Uterus (tissue), 4 donors: Measurements from ENCODE around the gene GFOD2. TPM values are rescaled to one million over a fixed set of nuclear protein-coding genes. Genes with fewer than 3 reads are reported as not detected.

Experiments
- DNase-seq, 2 donors: peaks; one replicate each; pipeline ENCODE4 v3.0.0-alpha.2; 2019 to 2020
- H3K27ac ChIP-seq, 2 donors: fragments of 200-600 bp; sonication (generic); 1 replicate in 1 of 2; 2 replicates in 1 of 2; pipeline ENCODE4 v1.5.1; 2016 to 2018
- H3K27me3 ChIP-seq, 2 donors: fragments of 200-600 bp; sonication (generic); one replicate each; pipeline ENCODE4 v1.5.1; 2018 to 2019; ENCODE audit warnings: control low read depth in 1 of 2
- H3K36me3 ChIP-seq, 2 donors: fragments of 200-600 bp; sonication (generic); one replicate each; pipeline ENCODE4 v1.5.1; 2019; ENCODE audit warnings: control low read depth in 1 of 2
- H3K4me1 ChIP-seq, 2 donors: fragments of 200-600 bp; sonication (generic); one replicate each; pipeline ENCODE4 v1.5.1; 2018 to 2019; ENCODE audit warnings: control low read depth in 1 of 2
- H3K4me3 ChIP-seq, 2 donors: fragments of 200-600 bp; sonication (generic); 1 replicate in 1 of 2; 2 replicates in 1 of 2; pipeline ENCODE4 v1.5.1; 2018 to 2019; ENCODE audit warnings: mild to moderate bottlenecking in 1 of 2
- H3K9me3 ChIP-seq, 2 donors: fragments of 200-600 bp; sonication (generic); one replicate each; pipeline ENCODE4 v1.5.1; 2019; ENCODE audit warnings: control low read depth in 1 of 2
- POLR2A ChIP-seq, 2 donors: fragments of 450-650 bp; IDR thresholded peaks; one replicate each; pipeline ENCODE4 v1.6.1; 2016; ENCODE audit warnings: antibody characterized with exemption in 2 of 2, mild to moderate bottlenecking in 1 of 2, moderate library complexity in 1 of 2
- intact Hi-C: fragments of 100-400 bp; cut with DNase I; formaldehyde crosslinking; loops from one replicate; pipeline ENCODE4 v1.15.1; 2023; ENCODE audit warnings: low total_unique reads
- total RNA-seq, 4 donors: library from RNA; depleted of rRNA in 3 of 4; stranded (reverse); fragments of >200 nt in 3 of 4; gene quantifications; one replicate each; pipeline versions ENCODE4 v1.1.0 to v1.2.4, GENCODE V29; 2014 to 2023
- TF ChIP-seq, protein P1 (sequence below), 4 experiments: fragments of 200-600 bp in 2 of 4; fragments of 450-650 bp in 2 of 4; sonication (generic) in 2 of 4; IDR thresholded peaks; one replicate each; pipeline ENCODE4 v1.5.1; 2016 to 2019; ENCODE audit warnings: antibody characterized with exemption in 4 of 4, mild to moderate bottlenecking in 2 of 4, moderate library complexity in 1 of 4
- donor health status: DM: yes; HTN: yes; CAD: no.

GFOD2 gene
- total RNA-seq, 4 donors from 2014 or later = 11.0 to 28.5 (median 26.3) TPM

DNA sequence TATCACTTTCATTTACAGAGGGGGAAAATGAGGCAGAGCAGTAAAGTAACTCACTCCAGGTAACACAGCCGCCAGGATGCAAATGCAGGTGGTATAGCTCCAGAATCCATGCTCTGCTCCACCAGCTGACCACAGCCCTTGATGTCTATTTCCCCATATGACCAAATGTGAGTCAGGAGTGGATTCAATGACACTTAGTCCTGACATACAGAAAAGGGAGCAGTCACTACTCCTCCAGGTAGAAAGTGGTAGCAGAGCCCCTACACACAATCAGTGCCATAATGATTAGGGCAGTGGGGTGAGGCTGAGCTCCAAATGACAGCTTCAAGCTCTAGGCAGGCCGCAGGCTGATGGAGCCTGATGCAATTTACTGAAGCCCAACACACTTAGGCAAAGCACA is 43.3 kb upstream of the GFOD2 start:
- no peaks in the 10 kb centered on the region for H3K4me1 ChIP-seq
- H3K27ac ChIP-seq = no peak overlapping the region
- no peaks in the 10 kb centered on the region for H3K9me3 ChIP-seq
- no peaks in the 10 kb centered on the region for H3K27me3 ChIP-seq
- H3K4me3 ChIP-seq = no peak overlapping the region
- no peak for DNase-seq
- intact Hi-C loops = no loop called here
- H3K36me3 ChIP-seq = no peaks in the 10 kb centered on the region
- TF ChIP-seq POLR2A (IDR thresholded peaks at IDR 0.05) = no peak
- TF ChIP-seq, protein P1, sequence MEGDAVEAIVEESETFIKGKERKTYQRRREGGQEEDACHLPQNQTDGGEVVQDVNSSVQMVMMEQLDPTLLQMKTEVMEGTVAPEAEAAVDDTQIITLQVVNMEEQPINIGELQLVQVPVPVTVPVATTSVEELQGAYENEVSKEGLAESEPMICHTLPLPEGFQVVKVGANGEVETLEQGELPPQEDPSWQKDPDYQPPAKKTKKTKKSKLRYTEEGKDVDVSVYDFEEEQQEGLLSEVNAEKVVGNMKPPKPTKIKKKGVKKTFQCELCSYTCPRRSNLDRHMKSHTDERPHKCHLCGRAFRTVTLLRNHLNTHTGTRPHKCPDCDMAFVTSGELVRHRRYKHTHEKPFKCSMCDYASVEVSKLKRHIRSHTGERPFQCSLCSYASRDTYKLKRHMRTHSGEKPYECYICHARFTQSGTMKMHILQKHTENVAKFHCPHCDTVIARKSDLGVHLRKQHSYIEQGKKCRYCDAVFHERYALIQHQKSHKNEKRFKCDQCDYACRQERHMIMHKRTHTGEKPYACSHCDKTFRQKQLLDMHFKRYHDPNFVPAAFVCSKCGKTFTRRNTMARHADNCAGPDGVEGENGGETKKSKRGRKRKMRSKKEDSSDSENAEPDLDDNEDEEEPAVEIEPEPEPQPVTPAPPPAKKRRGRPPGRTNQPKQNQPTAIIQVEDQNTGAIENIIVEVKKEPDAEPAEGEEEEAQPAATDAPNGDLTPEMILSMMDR (IDR thresholded peaks at IDR 0.05) = no peak

DNA sequence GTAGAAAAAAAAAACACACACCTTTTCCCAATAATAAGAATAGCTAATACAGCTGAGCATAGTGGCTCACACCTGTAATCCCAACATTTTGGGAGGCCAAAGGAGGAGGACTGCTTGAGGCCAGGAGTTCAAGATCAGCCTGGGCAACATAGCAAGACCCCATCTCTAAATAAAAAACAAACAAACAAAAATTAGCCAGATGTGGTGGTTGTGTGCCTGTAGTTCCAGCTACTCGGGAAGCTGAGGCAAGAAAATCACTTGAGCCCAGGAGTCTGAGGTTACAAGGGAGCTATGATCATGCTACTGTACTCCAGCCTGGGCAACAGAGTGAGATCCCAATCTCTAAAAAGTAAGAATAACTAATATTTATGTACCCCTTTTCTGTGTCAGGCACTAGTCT is 42.8 kb upstream of the GFOD2 start:
- H3K27ac ChIP-seq = no peak overlapping the region
- TF ChIP-seq POLR2A (IDR thresholded peaks at IDR 0.05) = no peak
- TF ChIP-seq, protein P1 (IDR thresholded peaks at IDR 0.05) = no peak
- no peak for DNase-seq
- intact Hi-C loops = no loop called here
- H3K4me3 ChIP-seq = no peak overlapping the region
- H3K27me3 ChIP-seq = no peaks in the 10 kb centered on the region
- no peaks in the 10 kb centered on the region for H3K4me1 ChIP-seq
- H3K9me3 ChIP-seq = no peaks in the 10 kb centered on the region
- H3K36me3 ChIP-seq = no peaks in the 10 kb centered on the region

DNA sequence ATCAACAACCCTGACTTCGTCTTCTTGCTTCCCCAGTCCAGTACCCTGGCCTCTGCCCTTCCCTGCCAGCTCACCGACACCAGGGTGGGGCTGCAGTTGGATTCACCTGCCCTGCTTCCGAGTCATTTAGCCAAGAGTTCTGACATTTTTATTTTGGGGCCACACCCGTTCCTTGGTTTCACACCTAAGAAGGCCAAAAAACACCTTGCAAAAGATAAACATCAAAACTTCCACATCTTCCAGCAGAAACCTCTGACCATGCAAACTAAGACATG is 41.8 kb upstream of the GFOD2 start:
- TF ChIP-seq, protein P1 (IDR thresholded peaks at IDR 0.05) = no peak
- no peak for TF ChIP-seq POLR2A (IDR thresholded peaks at IDR 0.05)

DNA sequence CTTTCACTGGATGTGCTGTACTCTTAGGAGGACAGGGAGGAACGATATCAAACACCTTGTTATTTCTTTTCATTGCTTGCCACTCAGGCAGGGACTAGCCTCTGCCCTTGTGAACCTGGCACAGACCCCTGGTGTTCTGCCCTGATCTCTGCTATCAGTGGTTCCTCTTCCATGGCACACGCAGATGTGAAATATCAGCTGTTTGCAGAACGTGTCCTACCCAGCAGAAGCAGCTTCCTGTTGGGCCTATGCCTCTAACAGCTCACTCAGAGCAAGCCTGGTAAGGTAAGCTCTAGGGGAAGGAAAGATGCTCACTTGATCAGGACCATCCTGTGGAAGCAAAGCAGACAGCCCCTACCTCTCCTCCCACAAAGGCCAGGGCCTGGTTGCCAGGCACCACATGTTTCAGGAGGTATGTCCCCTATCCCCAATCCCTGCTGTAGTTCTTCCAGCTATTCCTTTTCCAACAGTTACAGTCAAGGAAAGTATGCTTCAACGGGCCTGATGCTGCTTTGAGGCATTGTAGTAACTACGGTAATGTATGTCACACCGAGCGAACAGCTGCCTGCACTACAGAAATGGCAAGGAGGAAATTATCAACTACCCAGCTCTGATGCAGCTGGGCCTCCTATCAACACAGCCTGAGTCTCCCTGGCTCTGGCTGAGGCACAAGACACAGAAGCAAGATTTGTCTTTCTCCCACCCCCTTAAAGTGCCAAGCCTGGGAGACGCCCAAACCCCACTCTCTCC is 41.3 kb upstream of the GFOD2 start:
- Histone ChIP-seq H3K9me3 (no peaks in the 10 kb centered on the region), H3K4me3 (no peak overlapping the region), H3K36me3 (no peaks in the 10 kb centered on the region), H3K27me3 (no peaks in the 10 kb centered on the region), H3K27ac (no peak overlapping the region), H3K4me1 (no peaks in the 10 kb centered on the region)
- no peak for TF ChIP-seq POLR2A (IDR thresholded peaks at IDR 0.05)
- TF ChIP-seq, protein P1 (IDR thresholded peaks at IDR 0.05) = no peak
- intact Hi-C loops = no loop called here
- DNase-seq = no peak

More for the DNA sequence above, 41.8 kb upstream of the GFOD2 start:
- intact Hi-C loops = no loop called here
- Histone ChIP-seq H3K27me3 (no peaks in the 10 kb centered on the region), H3K4me1 (no peaks in the 10 kb centered on the region), H3K4me3 (no peak overlapping the region), H3K9me3 (no peaks in the 10 kb centered on the region), H3K36me3 (no peaks in the 10 kb centered on the region), H3K27ac (no peak overlapping the region)
- DNase-seq = no peak

DNA sequence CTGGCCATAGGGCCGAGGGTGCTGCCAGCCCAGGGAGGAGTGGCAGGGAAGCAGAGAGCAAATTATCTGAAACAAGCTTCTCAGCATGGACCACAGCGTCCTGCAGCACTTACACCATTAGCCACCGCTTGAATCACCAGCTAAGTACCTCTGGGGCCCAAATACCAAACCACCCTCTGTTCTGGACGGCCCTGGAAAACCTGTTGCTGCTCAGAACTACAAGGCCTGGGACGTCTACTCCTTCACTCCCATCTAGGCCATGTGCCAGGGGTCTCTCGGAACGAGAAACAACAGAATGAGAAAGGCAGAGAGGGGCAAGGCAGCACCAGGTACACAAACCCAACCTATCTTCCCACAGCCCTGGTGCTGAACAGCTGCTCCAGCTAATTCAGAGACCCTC is 39.9 kb upstream of the GFOD2 start:
- no peak for DNase-seq
- Histone ChIP-seq H3K4me3 (no peak overlapping the region), H3K27me3 (no peaks in the 10 kb centered on the region), H3K4me1 (no peaks in the 10 kb centered on the region), H3K9me3 (no peaks in the 10 kb centered on the region), H3K27ac (no peak overlapping the region), H3K36me3 (no peaks in the 10 kb centered on the region)
- TF ChIP-seq, protein P1 (IDR thresholded peaks at IDR 0.05) = no peak
- no peak for TF ChIP-seq POLR2A (IDR thresholded peaks at IDR 0.05)
- intact Hi-C loops = no loop called here
